ENCODE measurements around the gene ZSWIM4.
"Not testable (repeated sequence)": the region's sequence is repeated elsewhere in the genome, so short reads cannot be mapped to it uniquely, and the experiment has no call there.

Gene ZSWIM4

DNA sequence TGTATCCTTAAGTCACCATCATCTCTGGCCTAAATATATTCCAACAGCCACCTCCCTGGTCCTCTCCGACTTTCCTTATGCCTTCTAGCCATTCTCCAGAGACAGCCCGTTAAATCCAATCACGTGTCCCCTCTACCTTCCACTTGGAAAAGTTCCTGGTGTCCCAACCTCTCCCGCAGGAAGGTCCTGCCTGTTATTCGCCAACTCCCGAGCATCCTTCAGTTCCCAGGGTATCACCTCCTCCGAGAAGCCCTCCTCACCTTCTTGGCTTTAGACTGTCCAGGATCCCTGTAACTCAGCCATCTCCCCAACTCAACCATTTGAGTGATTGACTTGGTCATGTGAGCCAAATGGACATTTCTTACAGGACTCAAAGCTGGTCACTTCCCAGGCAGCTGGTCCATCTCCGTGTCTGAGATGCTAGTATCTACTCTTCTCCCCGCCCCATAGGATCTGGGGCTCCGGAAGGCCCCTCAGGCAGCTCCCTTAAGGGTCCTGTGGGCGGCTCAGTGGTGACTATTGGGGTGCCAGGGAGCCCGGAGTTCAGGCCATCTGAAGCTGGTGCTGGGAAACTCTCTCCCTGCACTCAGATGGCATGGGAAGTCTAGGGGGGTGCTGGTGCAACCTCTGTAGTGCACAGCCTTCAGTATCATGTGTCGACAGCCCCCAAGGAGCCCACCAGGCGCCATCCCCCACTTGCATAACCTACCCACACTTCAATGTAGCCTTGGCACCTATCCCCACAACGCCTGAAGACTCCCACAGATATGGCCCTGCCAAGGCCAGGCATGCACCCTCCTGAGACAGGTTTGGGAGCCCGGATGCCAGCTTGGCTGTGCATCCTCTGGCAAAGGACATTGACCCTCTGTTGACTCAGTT lies 53.8 kb downstream of the ZSWIM4 start:
- Histone ChIP-seq H3K4me1 (ENCODE audit: control insufficient read depth in 1 of 2, insufficient read depth in 1 of 2, low read depth in 1 of 2, low read length in 1 of 2) (peaks cover 57 to 68% of the 10 kb centered on the region in 2 experiments), H3K36me3 (no peaks in the 10 kb centered on the region), H3K9me3 (no peaks in the 10 kb centered on the region), H3K27ac (peak overlapping the region; percentile 100), H3K27me3 (peaks cover 32% of the 10 kb centered on the region), H3K4me3 (ENCODE audit: low read depth in 1 of 2, low read length in 1 of 2) (no peak overlapping the region)
- TF ChIP-seq, protein P1, sequence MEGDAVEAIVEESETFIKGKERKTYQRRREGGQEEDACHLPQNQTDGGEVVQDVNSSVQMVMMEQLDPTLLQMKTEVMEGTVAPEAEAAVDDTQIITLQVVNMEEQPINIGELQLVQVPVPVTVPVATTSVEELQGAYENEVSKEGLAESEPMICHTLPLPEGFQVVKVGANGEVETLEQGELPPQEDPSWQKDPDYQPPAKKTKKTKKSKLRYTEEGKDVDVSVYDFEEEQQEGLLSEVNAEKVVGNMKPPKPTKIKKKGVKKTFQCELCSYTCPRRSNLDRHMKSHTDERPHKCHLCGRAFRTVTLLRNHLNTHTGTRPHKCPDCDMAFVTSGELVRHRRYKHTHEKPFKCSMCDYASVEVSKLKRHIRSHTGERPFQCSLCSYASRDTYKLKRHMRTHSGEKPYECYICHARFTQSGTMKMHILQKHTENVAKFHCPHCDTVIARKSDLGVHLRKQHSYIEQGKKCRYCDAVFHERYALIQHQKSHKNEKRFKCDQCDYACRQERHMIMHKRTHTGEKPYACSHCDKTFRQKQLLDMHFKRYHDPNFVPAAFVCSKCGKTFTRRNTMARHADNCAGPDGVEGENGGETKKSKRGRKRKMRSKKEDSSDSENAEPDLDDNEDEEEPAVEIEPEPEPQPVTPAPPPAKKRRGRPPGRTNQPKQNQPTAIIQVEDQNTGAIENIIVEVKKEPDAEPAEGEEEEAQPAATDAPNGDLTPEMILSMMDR (IDR thresholded peaks at IDR 0.05), result no peak

DNA sequence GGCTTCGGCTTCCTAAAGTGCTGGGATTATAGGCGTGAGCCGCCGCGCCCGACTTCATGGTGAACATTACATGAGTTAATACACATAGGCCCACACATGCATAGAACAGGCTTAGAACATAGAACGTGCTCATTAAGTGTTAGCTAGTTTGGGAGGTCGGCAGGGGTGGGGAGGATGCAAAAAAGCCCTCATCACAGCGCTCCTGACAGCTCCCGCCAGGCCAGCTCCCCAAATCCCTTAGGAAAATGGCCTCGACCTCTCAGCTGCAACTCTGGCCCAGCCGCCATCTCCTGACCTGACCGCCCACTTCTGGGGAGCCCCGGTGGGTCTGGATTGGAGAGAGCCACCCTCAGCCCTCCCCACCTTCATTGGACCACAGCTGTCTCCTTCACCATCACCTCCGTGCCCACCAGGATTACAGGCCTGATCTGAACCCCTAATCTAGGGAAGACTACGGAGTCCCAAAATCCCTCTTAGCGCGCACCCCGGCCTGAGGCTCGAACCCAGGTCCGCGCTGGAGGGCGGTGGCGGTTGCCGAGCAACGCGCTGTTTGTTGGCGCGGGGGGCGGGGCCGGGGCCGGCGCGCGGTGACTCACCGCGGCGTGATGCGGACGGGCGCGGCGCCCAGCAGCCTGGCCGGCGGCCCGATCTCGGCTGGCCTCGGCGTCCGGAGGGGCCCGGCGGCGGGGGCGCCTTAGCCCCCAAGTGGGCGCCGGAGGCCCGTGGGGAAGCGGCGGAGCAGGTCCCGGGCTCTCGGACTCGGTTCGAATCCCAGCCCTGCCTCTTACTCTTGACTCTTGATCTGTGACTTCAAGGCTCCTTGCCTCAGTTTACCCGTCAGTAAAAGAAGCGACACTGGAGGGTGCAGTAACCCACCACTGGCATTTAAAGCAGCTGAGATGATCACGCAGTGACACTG lies 55.0 kb downstream of the ZSWIM4 start:
- Histone ChIP-seq H3K9me3 (no peaks in the 10 kb centered on the region), H3K4me3 (ENCODE audit: low read depth in 1 of 2, low read length in 1 of 2) (peak overlapping the region; percentile 62 to 64), H3K27ac (peak overlapping the region; percentile 80), H3K4me1 (ENCODE audit: control insufficient read depth in 1 of 2, insufficient read depth in 1 of 2, low read depth in 1 of 2, low read length in 1 of 2) (peaks cover 46 to 57% of the 10 kb centered on the region in 2 experiments), H3K27me3 (peaks cover 32% of the 10 kb centered on the region), H3K36me3 (no peaks in the 10 kb centered on the region)
- TF ChIP-seq, protein P1 (IDR thresholded peaks at IDR 0.05), result no peak

- Histone ChIP-seq H3K36me3 (no peaks in the 10 kb centered on the region), H3K4me3 (ENCODE audit: low read depth in 1 of 2, low read length in 1 of 2) (peak overlapping the region; percentile 62 to 64), H3K4me1 (ENCODE audit: control insufficient read depth in 1 of 2, insufficient read depth in 1 of 2, low read depth in 1 of 2, low read length in 1 of 2) (peaks cover 39 to 50% of the 10 kb centered on the region in 2 experiments), H3K27ac (peak overlapping the region; percentile 80), H3K9me3 (no peaks in the 10 kb centered on the region), H3K27me3 (peaks cover 32% of the 10 kb centered on the region)
- TF ChIP-seq, protein P1 (IDR thresholded peaks at IDR 0.05), result no peak
Observed at GRCh38 chr19:13850910-13851733, 55.9 kb downstream of the ZSWIM4 start.

DNA sequence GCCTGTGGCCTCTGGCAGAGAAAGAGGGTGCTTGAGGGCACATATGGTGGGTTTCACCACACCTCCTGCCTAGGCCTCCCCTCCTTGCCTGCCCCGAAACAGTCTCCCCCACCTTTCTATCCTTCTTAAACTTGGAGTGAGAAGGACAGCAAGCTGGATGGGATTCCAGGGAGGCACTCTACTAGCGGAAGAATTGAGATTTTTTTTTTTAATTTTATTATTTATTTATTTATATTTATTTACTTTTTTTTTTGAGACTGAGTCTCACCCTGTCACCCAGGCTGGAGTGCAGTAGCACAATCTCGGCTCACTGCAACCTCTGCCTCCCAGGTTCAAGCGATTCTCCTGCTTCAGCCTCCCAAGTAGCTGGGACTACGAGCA lies 56.5 kb downstream of the ZSWIM4 start:
- H3K4me3 ChIP-seq (ENCODE audit: low read depth in 1 of 2, low read length in 1 of 2); H3K27ac ChIP-seq; H3K36me3 ChIP-seq; H3K9me3 ChIP-seq: not testable (repeated sequence)
- Histone ChIP-seq H3K4me1 (ENCODE audit: control insufficient read depth in 1 of 2, insufficient read depth in 1 of 2, low read depth in 1 of 2, low read length in 1 of 2) (peaks cover 35 to 44% of the 10 kb centered on the region in 2 experiments), H3K27me3 (peaks cover 32% of the 10 kb centered on the region)

GRCh38 chr19:13852171-13852707 lies 57.0 kb downstream of the ZSWIM4 start:
- H3K36me3 ChIP-seq; H3K27ac ChIP-seq; H3K4me3 ChIP-seq (ENCODE audit: low read depth in 1 of 2, low read length in 1 of 2); H3K9me3 ChIP-seq: not testable (repeated sequence)
- peaks cover 30 to 39% of the 10 kb centered on the region in 2 experiments for H3K4me1 ChIP-seq (ENCODE audit: control insufficient read depth in 1 of 2, insufficient read depth in 1 of 2, low read depth in 1 of 2, low read length in 1 of 2)
- H3K27me3 ChIP-seq, result peaks cover 32% of the 10 kb centered on the region

- no peaks in the 10 kb centered on the region for H3K36me3 ChIP-seq
- TF ChIP-seq, protein P1 (IDR thresholded peaks at IDR 0.05), result no peak
- peaks cover 2 to 6% of the 10 kb centered on the region in 2 experiments for H3K4me1 ChIP-seq (ENCODE audit: control insufficient read depth in 1 of 2, insufficient read depth in 1 of 2, low read depth in 1 of 2, low read length in 1 of 2)
- no peaks in the 10 kb centered on the region for H3K9me3 ChIP-seq
- H3K27me3 ChIP-seq, result peaks cover under 1% of the 10 kb centered on the region
- H3K4me3 ChIP-seq (ENCODE audit: low read depth in 1 of 2, low read length in 1 of 2), result no peak overlapping the region
- no peak overlapping the region for H3K27ac ChIP-seq
Observed at GRCh38 chr19:13856497-13856896, 61.3 kb downstream of the ZSWIM4 start.
